Activated CD8-positive, alpha-beta memory T cell treated with anti-CD3 and anti-CD28 coated beads, Interleukin-2, amount 50 U/mL, for 24 hours (primary cell): ENCODE results near the gene DHPS.

Source experiments
- DNase-seq: peaks from one replicate; pipeline ENCODE4 v3.0.0-alpha.2; 2020; ENCODE audit errors: extremely low read depth

The DHPS gene

DNA sequence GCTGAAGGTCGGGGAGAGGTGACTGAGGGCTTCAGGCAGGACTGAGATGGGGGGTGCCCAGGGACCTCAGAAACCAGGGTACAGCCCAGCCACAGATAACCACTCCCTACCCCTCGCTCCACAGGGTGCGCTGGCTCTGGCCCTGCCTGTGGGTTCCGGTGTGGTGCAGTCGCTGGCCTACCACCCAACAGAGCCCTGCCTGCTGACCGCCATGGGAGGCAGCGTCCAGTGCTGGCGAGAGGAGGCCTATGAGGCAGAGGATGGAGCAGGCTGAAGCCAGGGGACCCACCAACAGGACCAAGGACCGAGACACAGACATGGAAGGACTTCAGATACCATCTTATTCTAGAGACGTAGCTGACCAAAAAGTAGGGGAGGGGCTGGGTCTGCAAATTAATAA lies 6.3 kb downstream of the DHPS start:
- DNase-seq = no peak

DNA sequence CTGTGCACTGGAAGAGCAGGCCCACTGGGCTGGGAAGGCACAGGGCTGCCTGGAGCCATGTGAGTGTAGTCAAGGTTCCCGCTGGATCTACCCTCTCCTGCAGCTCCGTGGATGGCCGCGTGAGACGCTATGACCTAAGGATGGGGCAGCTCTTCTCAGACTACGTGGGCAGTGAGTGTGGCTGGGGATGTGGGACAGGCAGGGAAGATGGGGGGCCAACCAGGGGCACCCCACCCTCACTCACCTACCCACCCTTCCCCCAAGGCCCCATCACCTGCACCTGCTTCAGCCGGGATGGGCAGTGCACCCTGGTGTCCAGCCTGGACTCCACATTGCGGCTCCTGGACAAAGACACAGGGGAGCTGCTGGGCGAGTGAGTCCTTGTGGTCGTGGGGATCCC lies 8.9 kb downstream of the DHPS start:
- DNase-seq = no peak

DNA sequence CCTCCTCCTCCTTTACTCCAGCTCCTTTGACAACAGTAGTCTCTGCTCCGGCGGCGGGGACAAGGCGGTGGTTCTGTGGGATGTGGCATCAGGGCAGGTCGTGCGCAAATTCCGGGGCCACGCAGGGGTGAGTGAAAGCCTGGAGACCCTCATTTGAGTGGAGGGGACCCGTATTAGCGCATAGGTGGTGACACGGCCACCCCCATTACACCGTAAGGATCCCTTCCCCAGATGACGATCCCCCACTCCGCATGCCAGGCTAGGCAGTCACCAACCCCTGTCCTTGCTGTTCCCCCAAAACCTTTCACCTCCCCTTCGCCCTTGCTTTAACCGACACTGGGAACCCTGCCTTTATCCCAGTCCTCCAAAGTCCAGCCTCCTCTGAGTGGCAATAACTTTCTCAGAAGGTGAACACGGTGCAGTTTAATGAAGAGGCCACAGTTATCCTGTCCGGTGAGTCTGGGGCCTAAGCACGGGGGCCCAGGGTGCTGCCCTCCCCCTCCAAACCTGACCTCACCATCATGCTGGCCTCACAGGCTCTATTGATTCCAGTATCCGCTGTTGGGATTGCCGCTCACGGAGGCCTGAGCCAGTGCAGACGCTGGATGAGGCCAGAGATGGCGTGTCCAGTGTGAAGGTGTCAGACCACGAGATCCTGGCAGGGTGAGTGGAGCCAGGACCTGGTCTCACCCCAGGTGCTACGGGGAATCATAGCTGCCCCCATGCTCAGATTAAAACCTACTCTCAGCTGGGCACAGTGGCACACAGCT lies 11.3 kb downstream of the DHPS start:
- DNase-seq = no peak

DNA sequence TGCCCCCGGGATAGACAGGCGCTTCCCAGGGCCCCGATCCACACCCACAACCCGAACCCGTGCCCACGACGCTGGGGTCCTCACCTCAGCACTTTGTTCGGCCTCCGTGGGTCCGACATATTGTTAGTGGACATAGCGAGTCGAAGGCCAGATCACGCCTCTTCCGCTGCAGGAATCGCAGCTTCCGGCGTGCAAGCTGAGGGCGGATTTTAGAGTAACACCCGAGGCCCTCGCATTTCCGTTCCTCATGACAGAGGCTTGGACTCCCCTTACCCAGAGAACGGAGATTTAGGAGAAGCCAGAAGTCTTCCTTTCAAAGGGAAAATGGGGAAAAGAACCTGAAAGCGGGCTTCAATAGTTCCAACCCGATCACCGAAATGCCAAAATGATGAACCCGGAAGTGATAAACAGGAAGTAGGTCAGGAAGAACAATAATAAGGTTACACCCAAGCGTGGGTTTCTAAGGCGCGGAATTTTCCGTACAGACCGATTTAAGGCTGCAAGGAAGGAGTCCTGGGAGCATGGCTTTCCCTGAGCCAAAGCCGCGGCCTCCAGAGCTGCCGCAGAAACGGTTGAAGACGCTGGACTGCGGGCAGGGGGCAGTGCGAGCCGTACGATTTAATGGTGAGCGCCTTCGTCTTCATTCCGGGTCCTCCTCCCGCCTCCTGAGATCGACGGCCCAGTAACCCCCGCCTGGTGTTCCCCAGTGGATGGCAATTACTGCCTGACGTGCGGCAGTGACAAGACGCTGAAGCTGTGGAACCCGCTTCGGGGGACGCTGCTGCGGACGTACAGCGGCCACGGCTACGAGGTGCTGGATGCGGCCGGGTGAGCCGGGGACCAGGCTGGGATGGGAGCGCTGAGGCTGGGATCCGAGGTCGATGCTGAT lies 12.2 kb downstream of the DHPS start:
- peak; percentile 63 for DNase-seq

DNA sequence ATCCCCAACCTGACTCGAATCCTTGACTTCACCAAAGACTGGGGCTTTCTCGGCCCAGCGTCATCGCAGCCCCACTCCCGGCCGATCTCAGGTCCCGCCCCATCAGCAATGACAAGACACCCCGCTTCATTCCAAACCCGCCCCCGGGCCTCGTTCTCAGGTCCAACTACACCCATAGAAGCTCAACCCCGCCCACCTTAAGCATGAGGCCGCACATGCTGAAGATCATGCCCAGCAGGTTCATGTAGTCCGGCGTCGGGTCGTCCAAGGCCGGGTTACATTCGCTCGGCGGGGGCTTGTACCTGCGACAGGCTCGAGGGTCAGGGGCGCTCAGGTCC lies 12.8 kb downstream of the DHPS start:
- peak; percentile 39 for DNase-seq

DNA sequence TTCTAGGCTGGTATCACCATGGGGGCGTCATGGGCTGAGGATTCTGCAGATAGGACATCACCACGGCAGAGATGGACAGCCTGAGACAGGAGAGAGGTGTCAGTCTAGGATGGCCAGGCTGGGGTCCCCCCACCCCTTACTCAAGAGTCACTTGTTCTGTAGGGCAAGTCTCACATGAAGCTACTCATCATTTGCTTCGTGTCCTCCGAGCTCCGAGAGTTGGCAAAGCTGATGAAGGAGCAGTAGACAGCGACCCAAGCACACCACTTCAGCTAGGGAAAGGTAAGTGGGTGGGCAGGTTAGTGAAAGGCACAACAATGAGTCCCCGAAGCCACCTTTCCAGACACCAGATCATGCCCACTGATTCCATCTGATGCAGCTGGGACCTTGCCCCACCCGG lies 13.3 kb downstream of the DHPS start:
- no peak for DNase-seq

DNA sequence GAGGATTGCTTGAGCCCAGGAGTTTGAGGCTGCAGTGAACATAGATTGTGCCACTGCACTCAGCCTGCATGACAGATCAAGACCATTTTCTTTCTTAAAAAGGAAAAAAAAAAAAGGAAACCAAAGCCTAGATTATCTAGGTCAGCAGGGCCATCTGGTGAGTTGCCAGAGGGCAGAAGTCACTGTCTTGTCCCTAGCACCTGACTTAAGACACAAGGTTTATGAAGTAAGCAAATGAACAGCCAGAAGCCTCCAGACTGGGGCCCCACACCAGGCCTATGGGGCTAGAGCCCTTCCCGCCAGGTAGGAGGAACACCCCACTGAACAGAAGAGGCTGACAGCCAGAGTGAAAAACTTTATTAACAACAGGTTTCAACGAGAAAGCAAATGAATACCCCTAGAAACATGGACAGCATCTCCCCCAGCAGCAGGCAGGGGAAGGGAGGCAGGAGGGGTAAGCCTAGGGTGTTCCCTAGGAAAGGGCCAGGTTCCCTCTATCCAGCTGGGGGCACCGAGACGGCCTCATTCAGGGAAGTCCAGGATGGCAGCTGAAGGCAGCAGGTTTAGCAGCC lies 13.9 kb downstream of the DHPS start:
- no peak for DNase-seq

DNA sequence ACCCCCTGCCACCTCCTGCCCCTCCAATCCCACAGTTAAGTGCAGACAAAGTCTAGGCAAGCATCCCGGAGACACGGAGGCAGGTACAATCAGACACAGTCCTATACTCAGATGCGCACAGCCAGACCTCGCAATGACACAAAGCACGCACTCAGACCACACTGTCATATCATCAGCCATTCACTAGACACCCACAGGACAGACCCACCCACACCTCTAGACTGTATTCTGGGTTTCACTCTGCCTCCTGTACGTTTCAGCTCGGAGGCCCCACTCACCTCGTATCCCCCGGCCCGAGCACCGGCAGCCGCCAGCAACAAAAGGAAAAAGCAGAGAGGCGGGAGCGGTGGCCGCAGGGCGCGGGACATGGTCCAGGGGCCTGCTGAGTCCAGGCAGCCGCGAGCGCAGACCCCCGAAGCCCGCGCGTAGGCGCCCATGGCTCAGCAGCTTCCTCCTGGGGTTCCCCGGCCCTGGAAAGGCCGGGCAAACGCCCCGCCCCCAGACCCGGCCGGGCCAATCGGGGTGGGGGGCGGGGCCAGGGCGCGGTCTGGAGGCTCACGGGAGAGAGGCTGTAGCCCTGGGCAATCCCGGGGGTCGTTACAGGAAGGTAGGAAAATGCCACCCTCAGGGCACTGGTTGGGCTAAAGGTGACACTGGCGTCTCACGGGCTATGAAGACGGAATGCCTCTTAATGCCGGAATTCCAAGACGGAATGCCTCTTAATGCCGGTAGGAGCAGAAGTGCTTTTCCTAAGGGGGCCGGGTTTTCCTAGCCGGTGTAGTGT lies 15.2 kb downstream of the DHPS start, which contains the start of the genes MAN2B1 and WDR83:
MAN2B1 (minus strand) TSS at position 478 of the 784 bp plus-strand sequence; CDS start at position 437, 41 bp downstream.
WDR83 (plus strand) TSS at position 543 of the 784 bp plus-strand sequence. CDS start 2,984 bp downstream, outside the sequence.
- peak; percentile 45 for DNase-seq

DNA sequence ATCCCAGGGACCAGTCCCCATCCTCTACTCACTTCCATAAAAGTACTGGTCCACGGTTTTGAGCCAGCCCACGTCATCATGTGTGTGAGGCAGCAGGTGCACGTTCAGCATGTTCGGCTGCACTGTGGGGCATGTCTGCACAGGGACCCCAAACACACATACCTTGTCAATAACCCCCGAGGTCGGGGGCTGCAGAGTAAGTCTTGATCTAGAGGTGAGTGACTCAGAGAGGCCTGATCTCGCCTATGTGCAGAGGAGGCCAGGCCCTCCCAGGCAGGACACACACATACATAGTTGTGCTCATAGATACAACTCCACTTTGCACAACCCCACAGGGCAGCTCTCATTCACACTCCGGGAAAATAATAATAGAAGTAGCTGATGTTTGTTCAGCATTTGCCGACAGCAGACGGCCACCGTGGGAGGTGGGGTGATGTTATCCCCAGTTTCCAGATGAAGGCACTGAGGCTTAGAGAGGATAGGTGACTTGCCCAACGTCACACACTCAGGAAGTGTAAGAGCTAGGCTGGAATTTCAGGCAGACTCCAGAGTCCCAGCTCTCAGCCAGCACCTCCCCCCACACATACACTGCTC lies 15.9 kb downstream of the DHPS start:
- no peak for DNase-seq

DNA sequence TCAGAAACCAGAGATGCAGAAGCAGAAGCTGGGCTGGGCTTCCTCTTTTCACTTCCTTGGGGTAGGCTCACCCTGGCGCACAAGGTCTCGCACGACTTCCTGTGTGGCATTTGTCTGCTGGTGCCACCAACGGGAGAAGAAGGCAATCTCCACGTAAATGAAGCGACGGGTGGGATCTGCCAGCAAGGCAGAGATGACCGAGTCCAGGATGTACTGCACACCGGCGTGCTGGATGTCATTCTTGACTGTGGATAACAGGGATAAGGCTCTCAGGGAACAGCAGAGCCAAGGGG lies 16.5 kb downstream of the DHPS start:
- DNase-seq = no peak

DNA sequence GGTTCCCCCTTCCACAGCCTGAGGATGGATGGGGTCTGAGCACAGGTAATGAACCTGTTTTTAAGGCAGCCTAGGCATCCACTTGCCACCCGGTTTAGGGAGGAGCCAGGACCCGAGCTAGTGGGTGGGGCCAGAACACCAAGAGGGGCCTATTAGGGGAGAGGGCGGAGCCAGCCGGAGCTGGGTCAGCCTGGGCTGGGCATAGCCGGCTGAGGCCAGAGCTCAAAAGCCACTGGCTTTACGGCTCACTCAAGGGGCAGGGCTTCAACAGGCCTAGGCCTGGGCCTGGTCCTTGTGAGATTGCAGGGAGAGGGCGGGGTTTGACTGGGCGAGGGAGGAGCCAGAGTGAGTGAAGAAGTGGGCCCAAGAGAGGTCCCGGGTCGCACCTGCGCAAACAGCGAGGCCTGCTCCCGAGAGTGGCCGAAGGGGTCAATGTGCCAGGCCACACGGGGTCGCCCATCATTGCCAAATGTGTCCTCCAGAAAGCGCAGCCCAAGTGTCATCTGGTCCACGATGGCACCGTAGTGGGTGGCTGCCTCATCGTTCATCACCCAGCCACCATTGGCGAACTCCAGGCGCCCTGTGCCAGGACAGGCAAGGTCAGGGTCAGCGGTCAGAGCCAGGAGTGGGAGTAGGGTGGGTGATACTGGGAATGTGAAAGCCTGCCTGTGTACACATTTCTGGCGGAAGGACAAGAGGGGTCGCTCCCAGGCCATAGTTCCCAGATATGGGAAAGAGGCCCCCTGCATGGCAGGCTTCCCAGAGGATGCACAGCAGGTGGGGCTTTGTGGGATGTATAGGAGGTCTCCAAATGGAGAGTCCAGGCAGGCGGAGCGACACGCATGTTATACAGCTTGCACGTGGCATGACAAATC lies 17.0 kb downstream of the DHPS start:
- no peak for DNase-seq

DNA sequence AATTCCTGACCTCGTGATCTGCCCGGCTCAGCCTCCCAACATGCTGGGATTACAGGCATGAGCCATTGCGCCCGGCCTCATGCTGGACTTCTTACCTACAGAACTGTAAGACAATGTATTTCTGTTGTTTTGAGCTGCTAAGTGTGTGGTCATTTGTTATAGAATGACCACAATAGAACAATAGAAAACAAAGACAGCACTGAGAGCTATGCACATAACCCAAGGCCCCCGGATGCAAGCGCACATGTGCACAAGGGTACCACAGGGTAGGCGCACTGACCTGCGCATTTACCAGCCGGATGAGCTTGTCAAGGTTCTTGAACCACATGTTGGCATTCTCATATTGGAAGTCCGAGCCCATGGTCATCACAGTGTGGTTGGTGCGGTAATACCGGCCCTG lies 20.7 kb downstream of the DHPS start:
- no peak for DNase-seq

DNA sequence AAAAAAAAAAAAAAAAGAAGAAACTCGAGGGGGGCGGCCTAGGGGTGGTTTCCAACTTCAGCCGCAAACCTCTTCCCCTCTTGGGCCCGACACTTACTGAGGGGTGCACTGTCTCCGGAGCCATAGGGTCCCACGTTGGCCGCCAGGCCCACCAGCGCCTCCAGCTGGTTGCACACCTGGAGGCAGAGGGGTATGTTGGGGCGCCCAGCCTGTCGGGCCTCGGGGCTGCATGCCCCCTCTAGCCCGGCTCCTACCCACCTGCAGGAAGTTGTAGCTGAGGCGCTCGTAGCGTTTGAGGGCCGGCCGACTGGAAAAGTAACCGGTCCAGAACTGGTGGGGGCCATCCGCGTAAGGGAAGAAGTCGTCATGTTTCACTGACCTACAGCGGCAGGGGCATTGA lies 23.7 kb downstream of the DHPS start:
- no peak for DNase-seq

DNA sequence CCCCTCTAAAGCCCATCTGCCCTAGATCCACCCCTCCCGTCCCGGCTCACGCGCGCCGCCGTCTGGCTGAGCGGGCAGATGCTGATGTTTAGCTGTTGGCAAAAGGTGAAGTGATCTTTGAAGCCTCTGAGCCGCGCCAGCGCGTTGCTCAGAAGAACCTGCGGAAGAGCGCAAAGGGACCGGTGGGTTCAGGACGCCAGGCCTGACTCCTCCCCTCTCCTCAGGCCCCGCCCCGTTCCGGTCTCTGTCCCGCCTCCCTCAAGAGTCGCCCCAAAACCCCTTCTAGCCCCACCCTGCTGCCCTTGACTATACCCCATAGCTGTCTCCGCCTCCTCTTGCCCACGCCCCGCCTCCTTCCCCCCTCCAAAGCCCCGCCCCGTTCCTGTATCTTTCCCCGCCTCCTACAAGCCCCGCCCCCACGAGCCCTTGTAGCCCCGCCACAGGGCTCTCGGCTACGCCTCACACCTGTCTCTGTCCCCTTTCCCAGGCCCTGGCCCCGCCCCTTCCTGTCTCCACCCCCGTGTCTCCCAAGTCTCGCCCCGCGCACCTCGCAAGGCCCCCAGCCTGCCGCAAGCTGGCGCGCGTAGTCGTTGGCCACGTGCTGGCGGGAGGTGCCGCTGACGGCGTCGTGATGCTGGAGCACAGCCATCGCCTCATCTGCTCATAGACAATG lies 24.6 kb downstream of the DHPS start:
- no peak for DNase-seq

DNA sequence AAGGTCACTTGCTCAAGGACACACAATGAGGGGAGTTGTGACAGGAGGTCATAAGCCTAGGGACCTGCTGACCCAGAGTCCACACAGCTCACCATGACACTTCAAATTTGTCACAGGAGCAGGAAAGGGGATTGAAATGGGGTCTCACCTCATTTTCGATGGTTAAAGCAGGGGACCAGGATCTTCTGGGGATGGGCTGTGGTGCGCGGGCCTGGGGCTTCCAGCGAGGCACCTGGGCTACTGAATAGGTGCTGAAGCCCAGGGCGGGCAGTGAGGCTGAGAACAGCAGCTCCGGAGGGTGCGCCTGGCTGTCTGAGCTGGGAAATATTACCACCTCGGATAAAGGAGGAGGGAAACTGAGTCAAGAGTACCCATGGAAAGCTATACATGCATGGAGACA lies 26.1 kb downstream of the DHPS start:
- no peak for DNase-seq

DNA sequence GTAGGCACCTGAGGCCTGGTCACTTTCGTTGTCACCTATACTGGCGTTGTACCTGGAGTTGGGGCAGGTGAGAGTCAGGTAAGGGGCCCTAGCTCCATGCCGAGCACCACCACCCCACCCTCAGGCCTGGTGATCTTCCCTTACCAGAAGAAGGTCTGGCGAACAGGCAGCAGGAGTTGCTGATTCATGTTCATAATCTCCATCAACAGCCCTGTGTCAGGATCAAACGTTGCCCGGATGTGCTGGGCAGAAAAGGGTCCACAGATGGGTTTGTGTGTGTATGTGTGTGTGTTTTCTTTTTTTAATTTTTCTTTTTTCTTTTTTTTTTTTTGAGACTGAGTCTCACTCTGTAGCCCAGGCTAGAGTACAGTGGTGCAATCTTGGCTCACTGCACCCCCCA lies 29.5 kb downstream of the DHPS start:
- DNase-seq = no peak

DNA sequence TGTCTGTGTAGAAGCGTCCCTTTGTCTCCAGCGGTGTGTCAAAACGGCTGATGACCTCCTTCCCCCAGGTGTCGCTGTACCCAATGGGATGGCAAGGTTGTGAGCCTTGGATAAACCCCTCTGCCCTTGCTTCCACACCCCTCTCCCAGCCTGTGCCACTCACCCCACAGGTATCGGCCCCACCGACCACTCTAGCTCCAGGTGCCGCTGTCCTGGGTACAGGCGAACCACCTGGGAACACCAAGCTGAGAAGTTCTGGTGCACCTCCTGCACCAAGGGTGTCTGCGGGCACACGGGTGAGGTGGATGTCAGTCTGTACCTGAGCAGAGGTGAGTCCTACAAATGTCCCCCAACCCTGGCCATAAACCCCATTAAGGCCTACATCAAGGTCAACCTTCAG lies 31.7 kb downstream of the DHPS start:
- DNase-seq = no peak

DNA sequence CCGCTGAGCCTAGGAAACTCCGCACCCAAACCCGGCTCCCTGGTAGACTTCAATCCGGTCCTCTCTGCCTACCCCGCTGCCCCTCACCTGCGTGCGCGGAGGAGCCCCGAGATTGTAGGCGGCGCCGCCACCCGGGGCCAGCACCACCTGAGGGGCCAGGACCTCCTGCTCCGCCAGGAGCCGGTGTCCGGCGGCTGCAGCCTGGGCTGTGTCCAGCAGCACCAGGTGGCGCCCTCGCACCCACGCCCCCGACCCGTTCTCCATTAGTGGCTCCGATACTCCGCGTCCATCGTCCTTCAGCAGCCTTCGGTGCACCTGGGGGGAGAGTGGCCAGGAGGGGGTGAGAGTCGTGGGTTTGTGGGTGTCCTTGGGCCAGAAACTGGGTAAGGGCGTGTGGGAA lies 33.6 kb downstream of the DHPS start:
- DNase-seq = no peak

DNA sequence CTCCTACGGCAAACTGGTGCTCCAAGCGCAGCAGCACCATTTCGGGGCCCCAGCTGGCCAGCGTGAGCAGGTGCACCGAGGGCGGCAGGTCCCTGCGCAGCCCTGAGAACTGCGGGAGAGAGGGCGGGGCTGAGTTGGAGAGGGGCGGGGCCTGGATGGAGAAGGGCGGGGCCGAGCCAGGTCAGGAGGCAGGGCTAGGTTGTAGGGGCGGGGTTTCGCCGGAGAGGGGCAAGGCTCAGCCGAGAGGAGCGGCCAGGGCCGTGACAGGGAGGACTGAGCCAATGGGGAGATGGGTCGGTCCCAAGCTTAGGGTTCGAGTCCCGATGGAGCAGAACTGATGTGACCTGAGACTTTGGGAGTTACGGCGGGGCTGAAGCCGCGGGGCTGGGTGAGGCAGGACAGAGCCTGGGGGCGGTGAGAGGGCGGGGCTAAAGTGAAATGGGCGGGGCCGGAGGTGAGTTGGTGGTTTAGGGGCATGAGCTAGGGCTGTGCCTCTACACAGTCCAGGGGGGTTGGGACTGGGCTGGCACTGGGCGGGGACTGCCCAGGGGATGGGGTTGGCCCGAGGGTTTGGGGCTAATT lies 34.1 kb downstream of the DHPS start:
- no peak for DNase-seq

DNA sequence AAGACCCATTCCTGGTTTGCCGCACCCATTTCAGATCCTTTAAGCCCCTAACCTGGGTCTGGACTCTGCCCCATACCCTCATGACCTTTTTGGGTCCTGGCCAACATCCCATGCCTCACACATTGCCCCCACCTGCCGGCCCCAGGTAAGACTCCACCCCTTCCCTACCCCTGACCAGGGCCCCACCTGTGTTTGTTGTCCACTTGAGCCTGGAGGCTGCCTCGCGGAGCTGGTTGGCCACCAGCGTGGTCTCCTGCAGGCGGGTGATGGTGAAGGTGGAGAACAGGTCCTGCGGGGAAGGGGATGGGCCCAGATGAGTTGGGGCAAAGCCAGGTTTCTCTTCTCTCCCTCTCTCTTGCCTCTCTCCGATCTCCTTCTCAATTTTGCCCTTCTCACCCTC lies 34.6 kb downstream of the DHPS start:
- DNase-seq = no peak
